Vagina (tissue), 2 donors: ENCODE results near the gene ZNF831.

Experiments used
- CTCF ChIP-seq, 3 experiments: fragments of 450-650 bp in 2 of 3; fragments of 200-600 bp in 1 of 3; sonication (generic) in 1 of 3; IDR thresholded peaks; one replicate each; pipeline ENCODE4 v1.5.1; 2017 to 2019; ENCODE audit warnings: antibody characterized with exemption in 3 of 3, mild to moderate bottlenecking in 2 of 3, moderate library complexity in 2 of 3
- POLR2A ChIP-seq, 2 donors: fragments of 450-650 bp; IDR thresholded peaks; one replicate each; pipeline ENCODE4 v1.6.1; 2017; ENCODE audit warnings: antibody characterized with exemption in 2 of 2, mild to moderate bottlenecking in 2 of 2, moderate library complexity in 2 of 2
- POLR2AphosphoS5 ChIP-seq, 2 donors: sonication (generic); formaldehyde crosslinking; IDR thresholded peaks; one replicate each; pipeline ENCODE4 v1.9.0; 2017; ENCODE audit warnings: antibody characterized with exemption in 2 of 2, mild to moderate bottlenecking in 2 of 2, low read depth in 1 of 2; ENCODE audit not compliant: insufficient read depth in 1 of 2

GRCh38 chr20:59207742-59208357 lies 44.2 kb downstream of the ZNF831 start:
- TF ChIP-seq CTCF (IDR thresholded peaks at IDR 0.05): peak in 2 of 3 experiments; percentile 15 to 16
- TF ChIP-seq POLR2A (IDR thresholded peaks at IDR 0.05): no peak
- no peak for TF ChIP-seq POLR2AphosphoS5 (IDR thresholded peaks at IDR 0.05; ENCODE audit: insufficient read depth in 1 of 2, low read depth in 1 of 2)
